ENCODE results near the gene ZNF280D.
"Not testable (repeated sequence)": the region's sequence is repeated elsewhere in the genome, so short reads cannot be mapped to it uniquely, and the experiment has no call there.

ZNF280D gene

GRCh38 chr15:56723787-56724186, 9.5 kb downstream of the ZNF280D start:
- TF ChIP-seq JUND (IDR thresholded peaks at IDR 0.05; ENCODE audit: low read depth): no peak
- in situ Hi-C loops (cut with HindIII; ENCODE audit: low pct_unique_long_range_greater_than_20kb, low sequenced_read_pairs): no loop called here

DNA sequence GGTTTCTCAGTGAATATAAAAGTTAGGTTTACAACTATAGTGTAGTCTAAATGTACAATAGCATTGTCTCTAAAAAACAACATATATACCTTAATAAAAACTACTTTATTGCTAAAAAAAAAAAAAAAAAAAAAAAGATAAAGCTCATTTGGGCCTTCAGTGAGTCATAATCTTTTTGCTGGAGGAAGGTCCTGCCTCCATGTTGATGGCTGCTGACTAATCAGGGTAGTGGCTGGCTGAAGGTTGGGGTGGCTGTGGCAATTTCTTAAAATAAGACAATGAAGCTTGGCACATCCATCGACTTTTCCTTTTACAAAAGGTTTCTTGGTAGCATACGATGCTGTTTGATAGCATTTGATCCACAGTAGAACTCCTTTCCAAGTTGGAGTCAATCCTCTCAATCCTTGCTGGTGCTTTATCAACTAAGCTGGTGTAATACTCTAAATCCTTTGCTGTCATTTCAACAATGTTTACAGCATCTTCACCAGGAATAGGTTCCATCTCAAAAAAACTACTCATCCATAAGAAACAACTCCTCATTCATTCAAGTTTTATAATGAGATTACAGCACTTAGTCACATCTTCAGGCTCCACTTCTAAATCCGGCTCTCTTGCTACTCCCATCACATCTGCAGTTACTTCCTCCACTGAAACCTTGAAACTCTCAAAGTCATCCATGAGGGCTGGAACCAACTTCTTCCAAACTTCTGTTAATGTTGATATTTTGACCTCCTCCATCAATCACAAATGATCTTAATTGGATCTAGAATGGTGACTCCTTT, 13.3 kb downstream of the ZNF280D start:
- TF ChIP-seq JUND (IDR thresholded peaks at IDR 0.05; ENCODE audit: low read depth): no peak
- in situ Hi-C loops (cut with HindIII; ENCODE audit: low pct_unique_long_range_greater_than_20kb, low sequenced_read_pairs): no loop called here
- DNase-seq (ENCODE audit: low read depth in 1 of 2, low spot score in 1 of 2): no peak

More at GRCh38 chr15:56723787-56724186, 9.5 kb downstream of the ZNF280D start:
- no peak for DNase-seq (ENCODE audit: low read depth in 1 of 2, low spot score in 1 of 2)

- DNase-seq (ENCODE audit: low read depth in 1 of 2, low spot score in 1 of 2): no peak
- in situ Hi-C loops (cut with HindIII; ENCODE audit: low pct_unique_long_range_greater_than_20kb, low sequenced_read_pairs): no loop called here
- no peak for TF ChIP-seq JUND (IDR thresholded peaks at IDR 0.05; ENCODE audit: low read depth)
Measured at GRCh38 chr15:56719021-56719612, 14.2 kb downstream of the ZNF280D start.

GRCh38 chr15:56718560-56718959, 14.7 kb downstream of the ZNF280D start:
- no peak for DNase-seq (ENCODE audit: low read depth in 1 of 2, low spot score in 1 of 2)
- in situ Hi-C loops (cut with HindIII; ENCODE audit: low pct_unique_long_range_greater_than_20kb, low sequenced_read_pairs): no loop called here
- no peak for TF ChIP-seq JUND (IDR thresholded peaks at IDR 0.05; ENCODE audit: low read depth)

DNA sequence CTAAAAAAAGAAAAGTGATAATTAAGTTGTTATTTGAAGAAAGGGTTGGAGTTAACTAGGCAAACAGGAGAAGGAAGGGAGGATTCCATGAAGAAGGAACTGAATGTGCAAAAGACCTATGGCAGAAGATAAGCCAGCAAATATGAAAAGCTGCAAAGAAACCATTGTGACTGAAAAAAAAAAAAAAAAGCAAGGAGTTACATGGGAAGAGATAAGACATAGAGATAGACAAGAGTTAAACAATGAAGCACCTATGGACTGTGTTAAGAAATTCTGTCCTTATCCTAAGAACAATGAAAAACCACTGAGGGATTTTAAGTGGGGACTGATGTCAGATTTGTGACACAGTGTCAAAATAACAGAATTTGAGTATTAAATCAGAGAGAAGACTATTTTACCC, 17.0 kb downstream of the ZNF280D start:
- DNase-seq (ENCODE audit: low read depth in 1 of 2, low spot score in 1 of 2): no peak
- TF ChIP-seq JUND (IDR thresholded peaks at IDR 0.05; ENCODE audit: low read depth): no peak
- in situ Hi-C loops (cut with HindIII; ENCODE audit: low pct_unique_long_range_greater_than_20kb, low sequenced_read_pairs): no loop called here

DNA sequence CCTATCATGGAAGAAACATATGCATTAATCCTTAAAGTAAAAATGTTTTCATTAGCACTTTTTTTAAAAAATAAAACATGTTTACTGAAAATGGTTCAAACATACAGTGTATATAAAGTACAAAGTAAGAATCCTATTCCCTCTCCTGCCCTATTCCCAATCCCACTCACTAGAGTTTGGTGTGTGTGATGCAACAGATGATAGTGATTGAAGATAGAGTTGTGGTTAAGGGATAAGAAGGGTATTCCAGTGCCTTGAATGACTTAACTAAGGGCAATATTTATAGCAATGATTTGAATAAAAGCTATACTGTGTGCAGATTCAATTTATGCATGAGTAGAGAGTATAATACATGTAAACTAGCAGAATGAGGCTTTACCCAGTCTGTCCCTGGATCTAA, 18.1 kb downstream of the ZNF280D start:
- DNase-seq (ENCODE audit: low read depth in 1 of 2, low spot score in 1 of 2): no peak
- in situ Hi-C loops (cut with HindIII; ENCODE audit: low pct_unique_long_range_greater_than_20kb, low sequenced_read_pairs): no loop called here

DNA sequence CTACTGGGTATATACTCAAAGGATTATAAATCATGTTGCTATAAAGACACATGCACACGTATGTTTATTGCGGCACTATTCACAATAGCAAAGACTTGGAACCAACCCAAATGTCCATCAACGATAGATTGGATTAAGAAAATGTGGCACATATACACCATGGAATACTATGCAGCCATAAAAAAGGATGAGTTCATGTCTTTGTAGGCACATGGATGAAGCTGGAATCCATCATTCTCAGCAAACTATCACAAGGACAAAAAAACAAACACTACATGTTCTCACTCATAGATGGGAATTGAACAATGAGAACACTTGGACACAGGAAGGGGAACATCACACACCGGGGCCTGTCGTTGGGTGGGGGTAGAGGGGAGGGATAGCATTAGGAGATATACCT, 23.8 kb downstream of the ZNF280D start:
- in situ Hi-C loops (cut with HindIII; ENCODE audit: low pct_unique_long_range_greater_than_20kb, low sequenced_read_pairs); DNase-seq (ENCODE audit: low read depth in 1 of 2, low spot score in 1 of 2): not testable (repeated sequence)

More for the DNA sequence above, 18.1 kb downstream of the ZNF280D start:
- TF ChIP-seq JUND (IDR thresholded peaks at IDR 0.05; ENCODE audit: low read depth): no peak

GRCh38 chr15:56699743-56700142, 33.6 kb downstream of the ZNF280D start:
- no peak for DNase-seq (ENCODE audit: low read depth in 1 of 2, low spot score in 1 of 2)
- in situ Hi-C loops (cut with HindIII; ENCODE audit: low pct_unique_long_range_greater_than_20kb, low sequenced_read_pairs): no loop called here
- no peak for TF ChIP-seq JUND (IDR thresholded peaks at IDR 0.05; ENCODE audit: low read depth)

DNA sequence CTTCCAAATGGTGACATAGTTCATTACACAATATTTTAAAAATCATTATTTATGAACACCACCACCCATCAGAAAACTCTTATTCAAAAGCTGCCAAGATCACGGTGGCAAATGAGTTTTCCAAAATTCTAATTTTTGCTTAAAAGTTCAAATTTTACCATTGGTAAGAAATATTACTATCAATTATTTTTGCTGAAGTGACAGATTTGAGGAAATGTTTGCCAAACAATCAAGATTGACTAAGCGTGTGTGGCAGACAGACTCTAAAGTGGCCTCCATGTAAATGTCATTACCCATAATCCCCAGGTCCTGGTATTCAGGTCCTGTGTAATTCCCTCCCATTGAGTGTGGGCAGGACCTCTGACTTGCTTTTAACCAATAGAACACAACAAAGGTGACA, 35.0 kb downstream of the ZNF280D start:
- in situ Hi-C loops (cut with HindIII; ENCODE audit: low pct_unique_long_range_greater_than_20kb, low sequenced_read_pairs): no loop called here

DNA sequence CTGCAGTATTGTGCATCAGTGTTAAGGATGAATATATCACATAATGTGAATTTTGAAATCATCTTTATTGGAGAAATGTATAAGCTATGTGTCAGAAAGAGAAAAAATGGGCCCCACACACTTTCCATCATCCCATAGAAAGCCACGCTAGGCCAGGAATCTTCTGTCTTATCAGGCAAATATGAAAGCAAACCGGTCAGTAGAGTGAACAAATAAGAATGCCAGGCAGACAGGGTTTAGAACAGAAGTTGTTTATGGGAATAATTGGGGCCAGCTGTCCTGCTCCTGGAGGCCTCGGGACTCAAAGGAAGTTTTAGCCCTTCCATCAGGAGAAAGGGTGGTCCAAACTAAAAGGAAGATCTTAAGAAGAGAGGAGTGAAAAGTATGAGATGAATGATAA, 39.5 kb downstream of the ZNF280D start:
- DNase-seq (ENCODE audit: low read depth in 1 of 2, low spot score in 1 of 2): no peak
- no peak for TF ChIP-seq JUND (IDR thresholded peaks at IDR 0.05; ENCODE audit: low read depth)
- in situ Hi-C loops (cut with HindIII; ENCODE audit: low pct_unique_long_range_greater_than_20kb, low sequenced_read_pairs): no loop called here

More for the DNA sequence above, 35.0 kb downstream of the ZNF280D start:
- no peak for TF ChIP-seq JUND (IDR thresholded peaks at IDR 0.05; ENCODE audit: low read depth)
- DNase-seq (ENCODE audit: low read depth in 1 of 2, low spot score in 1 of 2): no peak

DNA sequence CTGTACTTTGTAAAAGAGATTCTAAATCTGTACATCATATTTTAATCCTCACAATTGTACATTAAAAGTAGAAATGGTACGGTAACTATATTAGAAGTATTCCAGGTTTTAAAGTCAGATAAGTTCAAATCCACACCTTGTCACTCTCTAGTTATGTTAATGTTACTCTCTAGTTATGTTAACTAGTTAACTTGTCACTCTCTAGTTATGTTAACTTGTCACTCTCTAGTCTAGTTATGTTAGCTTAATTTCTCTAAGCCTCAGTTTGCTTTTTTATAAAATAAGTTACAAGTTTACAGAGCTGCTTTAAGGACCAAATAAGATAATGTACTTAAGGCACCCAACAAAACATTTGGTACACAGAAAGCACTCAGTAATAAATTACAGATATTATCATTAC, 42.6 kb downstream of the ZNF280D start:
- no peak for DNase-seq (ENCODE audit: low read depth in 1 of 2, low spot score in 1 of 2)
- no peak for TF ChIP-seq JUND (IDR thresholded peaks at IDR 0.05; ENCODE audit: low read depth)
- in situ Hi-C loops (cut with HindIII; ENCODE audit: low pct_unique_long_range_greater_than_20kb, low sequenced_read_pairs): no loop called here

DNA sequence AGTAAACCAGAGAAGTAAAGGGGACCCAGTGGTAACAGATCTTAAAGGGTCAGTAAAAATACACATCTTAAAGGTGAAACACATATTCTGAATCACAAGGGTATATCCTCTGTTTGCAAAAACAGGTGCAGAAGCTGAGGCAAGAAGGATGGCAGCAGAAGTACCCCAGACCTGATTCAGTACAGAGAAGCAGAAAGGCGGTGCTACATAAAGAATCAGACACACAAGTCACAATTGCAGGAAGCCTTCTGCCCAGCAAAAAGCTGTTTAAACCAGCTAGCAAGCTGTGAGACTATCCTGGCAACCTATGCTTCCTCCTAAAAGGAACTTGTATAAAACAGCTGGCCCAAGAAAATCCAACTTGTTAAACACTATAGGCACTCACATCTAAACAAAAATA, 49.4 kb downstream of the ZNF280D start:
- TF ChIP-seq JUND (IDR thresholded peaks at IDR 0.05; ENCODE audit: low read depth): no peak
- in situ Hi-C loops (cut with HindIII; ENCODE audit: low pct_unique_long_range_greater_than_20kb, low sequenced_read_pairs): no loop called here
- DNase-seq (ENCODE audit: low read depth in 1 of 2, low spot score in 1 of 2): no peak

DNA sequence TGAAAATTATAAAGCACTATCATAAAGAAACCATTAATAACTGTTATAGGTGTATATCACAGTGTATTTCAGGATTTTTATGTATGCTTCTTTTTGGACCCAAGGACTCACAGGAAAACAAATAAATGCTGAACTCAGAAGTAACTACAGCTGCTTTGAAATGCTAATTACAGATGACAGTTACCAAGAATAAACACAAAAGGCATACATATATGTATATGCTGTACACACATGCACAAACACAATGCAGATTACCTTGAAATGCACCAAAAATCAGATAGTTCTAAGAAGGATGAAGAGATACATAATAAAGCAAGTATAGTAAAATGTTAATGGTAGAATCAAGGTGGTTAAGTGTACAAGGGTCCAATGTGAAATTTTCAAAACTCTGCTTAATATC, 52.2 kb downstream of the ZNF280D start:
- DNase-seq (ENCODE audit: low read depth in 1 of 2, low spot score in 1 of 2): no peak
- no peak for TF ChIP-seq JUND (IDR thresholded peaks at IDR 0.05; ENCODE audit: low read depth)
- in situ Hi-C loops (cut with HindIII; ENCODE audit: low pct_unique_long_range_greater_than_20kb, low sequenced_read_pairs): no loop called here
